H9 (cell line): ENCODE measurements around the gene POLR2J2. TPM values are rescaled to one million over a fixed set of nuclear protein-coding genes. Genes with fewer than 3 reads are reported as not detected.
"Not testable (repeated sequence)": the region's sequence is repeated elsewhere in the genome, so short reads cannot be mapped to it uniquely, and the experiment has no call there.

Experiments
- DNase-seq: peaks from one replicate; pipeline ENCODE4 v3.0.0-alpha.2; 2017
- H2AFZ ChIP-seq: one replicate; pipeline ENCODE4 v1.6.1; 2013; ENCODE audit warnings: mild to moderate bottlenecking, low read length, control low read depth, moderate library complexity
- H2AK5ac ChIP-seq: 2 replicates; pipeline ENCODE4 v1.6.1; 2013; ENCODE audit warnings: low read length, control low read depth, mixed read lengths; ENCODE audit not compliant: insufficient read length
- H2BK120ac ChIP-seq: one replicate; pipeline ENCODE4 v1.6.1; 2013; ENCODE audit warnings: low read depth, mild to moderate bottlenecking, low read length, control low read depth, inconsistent platforms; ENCODE audit not compliant: poor library complexity, severe bottlenecking
- H2BK12ac ChIP-seq: 2 replicates; pipeline ENCODE4 v1.6.1; 2013; ENCODE audit warnings: low read length, control low read depth, mixed read lengths, low read depth; ENCODE audit not compliant: insufficient read length
- H2BK15ac ChIP-seq: 2 replicates; pipeline ENCODE4 v1.6.1; 2013; ENCODE audit warnings: low read depth, low read length, control low read depth
- H2BK20ac ChIP-seq: one replicate; pipeline ENCODE4 v1.6.1; 2013; ENCODE audit warnings: low read depth, mild to moderate bottlenecking, low read length, control low read depth, inconsistent platforms; ENCODE audit not compliant: poor library complexity, severe bottlenecking
- H2BK5ac ChIP-seq: 2 replicates; pipeline ENCODE4 v1.6.1; 2013; ENCODE audit warnings: low read length, control low read depth, mixed read lengths; ENCODE audit not compliant: insufficient read length
- H3K14ac ChIP-seq: 2 replicates; pipeline ENCODE4 v1.6.1; 2013; ENCODE audit warnings: low read length, control low read depth; ENCODE audit not compliant: insufficient read depth
- H3K18ac ChIP-seq: 2 replicates; pipeline ENCODE4 v1.6.1; 2013; ENCODE audit warnings: low read depth, mild to moderate bottlenecking, mixed read lengths, low read length, control low read depth; ENCODE audit not compliant: insufficient read length
- H3K23ac ChIP-seq: 2 replicates; pipeline ENCODE4 v1.6.1; 2013; ENCODE audit warnings: low read length, control low read depth, mixed read lengths, low read depth; ENCODE audit not compliant: insufficient read length
- H3K23me2 ChIP-seq: 2 replicates; pipeline ENCODE4 v1.6.1; 2013; ENCODE audit warnings: low read depth, mild to moderate bottlenecking, mixed read lengths, low read length, control low read depth; ENCODE audit not compliant: insufficient read length, poor library complexity, severe bottlenecking
- H3K27ac ChIP-seq: 2 replicates; pipeline ENCODE4 v1.5.1; 2013; ENCODE audit warnings: low read length, control low read depth, mixed read lengths, low read depth; ENCODE audit not compliant: insufficient read length
- H3K27me3 ChIP-seq: 2 replicates; pipeline ENCODE4 v1.6.1; 2013; ENCODE audit warnings: low read length, control low read depth, inconsistent platforms; ENCODE audit not compliant: insufficient read depth
- H3K4ac ChIP-seq: 2 replicates; pipeline ENCODE4 v1.6.1; 2013; ENCODE audit warnings: low read depth, mild to moderate bottlenecking, control low read depth, inconsistent platforms, low read length, moderate library complexity
- H3K4me1 ChIP-seq: 2 replicates; pipeline ENCODE4 v1.6.1; 2013; ENCODE audit warnings: low read length, control low read depth, inconsistent platforms; ENCODE audit not compliant: insufficient read depth
- H3K4me2 ChIP-seq: 2 replicates; pipeline ENCODE4 v1.6.1; 2013; ENCODE audit warnings: low read length, control low read depth, mixed read lengths; ENCODE audit not compliant: insufficient read length, insufficient read depth
- H3K56ac ChIP-seq: 2 replicates; pipeline ENCODE4 v1.6.1; 2013; ENCODE audit warnings: low read depth, mild to moderate bottlenecking, mixed read lengths, low read length, control low read depth; ENCODE audit not compliant: insufficient read length
- H3K79me1 ChIP-seq: 2 replicates; pipeline ENCODE4 v1.6.1; 2013; ENCODE audit warnings: low read depth, mild to moderate bottlenecking, moderate library complexity, low read length, control low read depth, inconsistent platforms; ENCODE audit not compliant: insufficient read depth, poor library complexity, severe bottlenecking
- H3K79me2 ChIP-seq: 2 replicates; pipeline ENCODE4 v1.6.1; 2013; ENCODE audit warnings: low read length, control low read depth, inconsistent platforms; ENCODE audit not compliant: insufficient read depth
- H3K9ac ChIP-seq: 2 replicates; pipeline ENCODE4 v1.6.1; 2013; ENCODE audit warnings: low read length, control low read depth, mixed read lengths; ENCODE audit not compliant: insufficient read length; ENCODE audit errors: extremely low read depth
- H3K9me3 ChIP-seq: one replicate; pipeline ENCODE4 v1.6.1; 2013; ENCODE audit warnings: low read depth, low read length, inconsistent platforms; ENCODE audit not compliant: control insufficient read depth
- H3T11ph ChIP-seq: one replicate; pipeline ENCODE4 v1.6.1; 2013; ENCODE audit warnings: mild to moderate bottlenecking, low read length, control low read depth, inconsistent platforms
- H4K20me1 ChIP-seq: one replicate; pipeline ENCODE4 v1.6.1; 2013; ENCODE audit not compliant: control insufficient read depth, insufficient read length, insufficient read depth
- H4K5ac ChIP-seq: 2 replicates; pipeline ENCODE4 v1.6.1; 2013; ENCODE audit warnings: low read depth, mild to moderate bottlenecking, mixed read lengths, low read length, control low read depth; ENCODE audit not compliant: insufficient read length
- H4K8ac ChIP-seq: replicated peaks from 2 replicates; pipeline ENCODE4 v1.6.1; 2013; ENCODE audit warnings: low read length, control low read depth, mixed read lengths, low read depth; ENCODE audit not compliant: insufficient read length
- H4K91ac ChIP-seq: 2 replicates; pipeline ENCODE4 v1.6.1; 2013; ENCODE audit warnings: low read depth, mild to moderate bottlenecking, moderate library complexity, mixed read lengths, low read length, control low read depth; ENCODE audit not compliant: insufficient read length
- H3K27ac Mint-ChIP-seq, 3 experiments: 2 replicates in 2 of 3; 3 replicates in 1 of 3; pipeline ENCODE4 v1.8.0; 2020 to 2021; ENCODE audit warnings: mixed read lengths in 3 of 3, mild to moderate bottlenecking in 1 of 3, moderate library complexity in 1 of 3
- H3K27me3 Mint-ChIP-seq: 2 replicates; pipeline ENCODE4 v1.8.0; 2021; ENCODE audit warnings: low read depth, mild to moderate bottlenecking, moderate library complexity, mixed read lengths
- H3K36me3 Mint-ChIP-seq, 3 experiments: 2 replicates in 2 of 3; 3 replicates in 1 of 3; pipeline ENCODE4 v1.8.0; 2020 to 2021; ENCODE audit warnings: low read depth in 3 of 3, mixed read lengths in 3 of 3; ENCODE audit not compliant: insufficient read depth in 1 of 3
- H3K4me1 Mint-ChIP-seq, 2 experiments: 2 replicates each; pipeline ENCODE4 v1.8.0; 2020; ENCODE audit warnings: mixed read lengths in 2 of 2
- H3K4me3 Mint-ChIP-seq, 2 experiments: 2 replicates in 1 of 2; 3 replicates in 1 of 2; pipeline ENCODE4 v1.8.0; 2020 to 2021; ENCODE audit warnings: mild to moderate bottlenecking in 2 of 2, mixed read lengths in 2 of 2, moderate library complexity in 1 of 2
- H3K9me3 Mint-ChIP-seq, 2 experiments: 2 replicates in 1 of 2; 3 replicates in 1 of 2; pipeline ENCODE4 v1.8.0; 2020; ENCODE audit warnings: mild to moderate bottlenecking in 2 of 2, mixed read lengths in 2 of 2, moderate library complexity in 1 of 2
- WGBS: extraction: QIAGEN DNeasy Blood & Tissue Kit; methylation state at CpG from one replicate; pipeline ENCODE4 v1.1.7; 2013; ENCODE audit warnings: missing lambda C conversion rate, low lambda C conversion rate, mixed read lengths; ENCODE audit not compliant: insufficient read length; ENCODE audit errors: extremely low coverage; 5-methylcytosine and 5-hydroxymethylcytosine counted together
- total RNA-seq: library from RNA; stranded (reverse); gene quantifications from 2 replicates; pipeline ENCODE4 v1.2.1, GENCODE V29; 2021

The POLR2J2 gene
- total RNA-seq, 1 experiment from 2014 or later: 3.6 TPM

GRCh38 chr7:102713691-102714080, 42.2 kb upstream of the POLR2J2 start:
- not testable (repeated sequence) for H3K27me3 ChIP-seq, H3K9ac ChIP-seq, H2BK15ac ChIP-seq, H2BK12ac ChIP-seq, H3K4me3 Mint-ChIP-seq, H3K27ac Mint-ChIP-seq, H3K4me2 ChIP-seq, H4K8ac ChIP-seq, H3K27me3 Mint-ChIP-seq, H3K36me3 Mint-ChIP-seq, H3K4ac ChIP-seq, H3K18ac ChIP-seq, H3K79me1 ChIP-seq, H2BK20ac ChIP-seq, H3K23ac ChIP-seq, H3K27ac ChIP-seq, H3K14ac ChIP-seq, H4K91ac ChIP-seq, H3K4me1 ChIP-seq, H3K23me2 ChIP-seq, H3K9me3 ChIP-seq, H2BK5ac ChIP-seq, DNase-seq, H3T11ph ChIP-seq, H3K56ac ChIP-seq, H4K5ac ChIP-seq, H2AFZ ChIP-seq, H3K9me3 Mint-ChIP-seq, H2AK5ac ChIP-seq, H2BK120ac ChIP-seq, H4K20me1 ChIP-seq, H3K4me1 Mint-ChIP-seq, H3K79me2 ChIP-seq
- no CpG with 5 or more reads among the region's 1 CpG for WGBS

GRCh38 chr7:102713011-102713690, 41.7 kb upstream of the POLR2J2 start:
- not testable (repeated sequence) for H3K27ac ChIP-seq, H2AK5ac ChIP-seq, H2BK20ac ChIP-seq, H3K27me3 ChIP-seq, H3K23me2 ChIP-seq, H3K4me2 ChIP-seq, H3T11ph ChIP-seq, H4K8ac ChIP-seq, H2BK120ac ChIP-seq, H3K4ac ChIP-seq, H3K79me2 ChIP-seq, H4K91ac ChIP-seq, H3K23ac ChIP-seq, H3K79me1 ChIP-seq, DNase-seq, H2AFZ ChIP-seq, H3K4me1 Mint-ChIP-seq, H3K56ac ChIP-seq, H3K9ac ChIP-seq, H2BK12ac ChIP-seq, H2BK15ac ChIP-seq, H3K18ac ChIP-seq, H4K5ac ChIP-seq, H2BK5ac ChIP-seq, H4K20me1 ChIP-seq, H3K27me3 Mint-ChIP-seq, H3K27ac Mint-ChIP-seq, H3K14ac ChIP-seq, H3K4me3 Mint-ChIP-seq, H3K4me1 ChIP-seq, H3K36me3 Mint-ChIP-seq, H3K9me3 Mint-ChIP-seq, H3K9me3 ChIP-seq
- WGBS: no CpG with 5 or more reads among the region's 5 CpGs
